Small intestine (tissue), 16 donors: ENCODE results near the gene TGM6. TPM values are rescaled to one million over a fixed set of nuclear protein-coding genes. Genes with fewer than 3 reads are reported as not detected.

Experiments used
- DNase-seq, 2 donors: peaks; one replicate each; pipeline versions ENCODE4 v3.0.0 to v3.0.0-alpha.2; 2013
- FAIRE-seq: peaks from 2 replicates; lab custom pipeline; 2012; peaks lifted over from hg19 to GRCh38; lab: Jason Lieb, UNC
- H3K27ac ChIP-seq, 3 donors: one replicate each; pipeline ENCODE4 v1.5.1; 2013; ENCODE audit warnings: low read length in 2 of 3, mild to moderate bottlenecking in 2 of 3, control low read depth in 1 of 3, inconsistent platforms in 1 of 3, low read depth in 1 of 3, moderate library complexity in 1 of 3
- H3K27me3 ChIP-seq, 3 donors: one replicate each; pipeline ENCODE4 v1.6.1; 2013; ENCODE audit warnings: low read length in 3 of 3, inconsistent platforms in 1 of 3; ENCODE audit not compliant: control insufficient read depth in 3 of 3, insufficient read depth in 3 of 3
- H3K36me3 ChIP-seq, 3 donors: one replicate each; pipeline ENCODE4 v1.6.1; 2013; ENCODE audit warnings: low read length in 3 of 3, inconsistent platforms in 1 of 3, low read depth in 1 of 3, mild to moderate bottlenecking in 1 of 3, moderate library complexity in 1 of 3; ENCODE audit not compliant: control insufficient read depth in 3 of 3, insufficient read depth in 2 of 3
- H3K4me1 ChIP-seq, 3 donors: one replicate each; pipeline ENCODE4 v1.6.1; 2013; ENCODE audit warnings: low read length in 2 of 3, inconsistent platforms in 1 of 3, low read depth in 1 of 3, mild to moderate bottlenecking in 1 of 3, moderate library complexity in 1 of 3; ENCODE audit not compliant: control insufficient read depth in 3 of 3, insufficient read depth in 2 of 3
- H3K4me3 ChIP-seq, 3 donors: one replicate each; pipeline ENCODE4 v1.5.1; 2013; ENCODE audit warnings: low read length in 3 of 3, control low read depth in 1 of 3, inconsistent platforms in 1 of 3, low read depth in 1 of 3, mild to moderate bottlenecking in 1 of 3, moderate library complexity in 1 of 3
- H3K9me3 ChIP-seq, 2 donors: one replicate each; pipeline ENCODE4 v1.6.1; 2013; ENCODE audit warnings: low read depth in 1 of 2, low read length in 1 of 2; ENCODE audit not compliant: control insufficient read depth in 2 of 2, insufficient read depth in 1 of 2
- WGBS, 3 donors: extraction: QIAGEN DNeasy Blood & Tissue Kit; methylation state at CpG; one replicate each; pipeline ENCODE4 v1.1.7; 2013; 5-methylcytosine and 5-hydroxymethylcytosine counted together
- long read RNA-seq, 10 donors: transcript quantifications; one replicate each; lab custom pipeline, GENCODE V29; 2026
- polyA plus RNA-seq, 4 donors: library from polyadenylated mRNA; stranded (reverse) in 3 of 4; unstranded in 1 of 4; fragments of 200-250 nt in 3 of 4; fragments of 120-200 nt in 1 of 4; gene quantifications; one replicate each; pipeline versions ENCODE4 v1.2.1 to v1.2.3, GENCODE V29; 2013
- donor health status: healthy with polysubstance abuse.
- donor health status: control.
- donor health status: control.
- donor health status: Bipolar disorder and iron deficiency.
- donor health status: healthy.

The TGM6 gene
- not detected for polyA plus RNA-seq
- long read RNA-seq, donor 1: 0 reads
- long read RNA-seq, donor 2: 0 reads
- long read RNA-seq, donor 3: 0 reads
- long read RNA-seq, donor 4: 0 reads
- long read RNA-seq, donor 5, partial matches to known transcripts: 229 of 264 reads
- long read RNA-seq, donor 5, other reads (novel, unspliced or antisense): 35 of 264 reads
- long read RNA-seq, donor 6: 0 reads
- long read RNA-seq, donor 7: 0 reads
- long read RNA-seq, donor 8: 0 reads
- long read RNA-seq, donor 9: 0 reads
- long read RNA-seq, donor 10: 0 reads

GRCh38 chr20:2380601-2381000 is at the start of gene TGM6:
Gene TGM6, plus strand, starts transcription at chr20:2380901. Its CDS starts 68 bp downstream, at chr20:2380969.
- H3K4me1 ChIP-seq: no peaks in the 10 kb centered on the region
- no peak for DNase-seq
- WGBS, 3 donors: 83 to 90% (median 90%) methylated on average over 10 of the region's 10 CpGs
- H3K9me3 ChIP-seq: no peaks in the 10 kb centered on the region
- H3K27ac ChIP-seq: no peak within 1 kb of the TSS
- H3K36me3 ChIP-seq: no peaks in the 10 kb centered on the region
- no peak within 1 kb of the TSS for H3K4me3 ChIP-seq
- no peaks in the 10 kb centered on the region for H3K27me3 ChIP-seq
- no peak for FAIRE-seq

GRCh38 chr20:2331106-2331505 is 49.6 kb upstream of the TGM6 start:
- H3K9me3 ChIP-seq: no peaks in the 10 kb centered on the region
- H3K27ac ChIP-seq: no peak overlapping the region
- H3K27me3 ChIP-seq: peaks cover 0 to 4% (median 0%) of the 10 kb centered on the region in 3 donors
- H3K36me3 ChIP-seq: no peaks in the 10 kb centered on the region
- WGBS, 3 donors: 84 to 89% (median 84%) methylated on average over 5 of the region's 5 CpGs
- FAIRE-seq: no peak
- DNase-seq: no peak
- H3K4me1 ChIP-seq: peaks cover 0 to 3% (median 0%) of the 10 kb centered on the region in 3 donors
- H3K4me3 ChIP-seq: no peak overlapping the region

DNA sequence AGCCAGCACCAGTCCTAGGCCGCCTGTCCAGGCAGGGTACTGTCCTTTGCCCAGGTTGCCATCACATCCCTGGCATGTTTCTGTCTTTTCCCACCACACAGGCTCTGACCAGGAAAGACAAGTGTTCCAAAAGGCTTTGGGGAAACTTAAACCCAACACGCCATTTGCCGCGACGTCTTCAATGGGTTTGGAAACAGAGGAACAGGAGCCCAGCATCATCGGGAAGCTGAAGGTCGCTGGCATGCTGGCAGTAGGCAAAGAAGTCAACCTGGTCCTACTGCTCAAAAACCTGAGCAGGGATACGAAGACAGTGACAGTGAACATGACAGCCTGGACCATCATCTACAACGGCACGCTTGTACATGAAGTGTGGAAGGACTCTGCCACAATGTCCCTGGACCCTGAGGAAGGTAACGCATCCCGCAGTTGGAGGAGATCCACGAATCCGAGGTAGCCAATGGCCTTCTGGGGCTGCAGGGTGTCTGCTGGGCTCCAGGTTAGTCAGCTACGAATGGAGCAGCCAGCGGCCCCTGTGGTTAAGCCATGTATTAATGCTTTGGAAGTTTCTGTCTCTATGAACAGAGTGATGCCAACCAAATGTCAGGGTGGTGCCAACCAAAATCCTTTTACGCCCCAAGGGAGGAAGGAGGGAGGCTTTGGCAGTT is 48.7 kb upstream of the TGM6 start:
- no peak overlapping the region for H3K27ac ChIP-seq
- DNase-seq (no peak), FAIRE-seq (no peak)
- no peaks in the 10 kb centered on the region for H3K9me3 ChIP-seq
- no peak overlapping the region for H3K4me3 ChIP-seq
- H3K27me3 ChIP-seq: peaks cover 0 to 4% (median 0%) of the 10 kb centered on the region in 3 donors
- peaks cover 0 to 3% (median 0%) of the 10 kb centered on the region in 3 donors for H3K4me1 ChIP-seq
- H3K36me3 ChIP-seq: no peaks in the 10 kb centered on the region
- 88 to 93% (median 91%) methylated on average over 17 of the region's 17 CpGs for WGBS, 3 donors

DNA sequence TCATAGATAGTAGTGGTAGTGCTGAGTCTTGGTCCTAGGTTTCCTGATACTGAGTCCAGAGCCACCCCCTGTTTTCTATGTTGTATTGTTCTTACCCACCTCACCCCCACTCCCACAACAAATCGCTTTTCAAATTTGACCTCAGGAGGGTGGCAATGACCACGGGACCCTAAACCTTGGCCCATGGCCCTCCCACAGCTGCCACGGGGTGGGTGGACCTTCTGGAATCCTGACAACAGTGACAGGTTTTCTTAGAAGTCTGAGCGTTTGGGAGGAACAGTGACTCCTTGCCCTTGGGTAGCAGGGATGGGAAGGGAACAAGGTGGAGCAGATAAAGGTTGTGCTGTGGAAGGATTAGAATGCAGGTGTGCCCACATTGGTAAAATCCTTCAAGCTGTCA is 48.0 kb upstream of the TGM6 start:
- DNase-seq: no peak
- 34 to 62% (median 58%) methylated on average over 4 of the region's 4 CpGs for WGBS, 3 donors
- no peak for FAIRE-seq
- peaks cover 0 to 3% (median 0%) of the 10 kb centered on the region in 3 donors for H3K4me1 ChIP-seq
- no peaks in the 10 kb centered on the region for H3K9me3 ChIP-seq
- no peak overlapping the region for H3K4me3 ChIP-seq
- peaks cover 0 to 4% (median 0%) of the 10 kb centered on the region in 3 donors for H3K27me3 ChIP-seq
- H3K27ac ChIP-seq: no peak overlapping the region
- H3K36me3 ChIP-seq: no peaks in the 10 kb centered on the region

DNA sequence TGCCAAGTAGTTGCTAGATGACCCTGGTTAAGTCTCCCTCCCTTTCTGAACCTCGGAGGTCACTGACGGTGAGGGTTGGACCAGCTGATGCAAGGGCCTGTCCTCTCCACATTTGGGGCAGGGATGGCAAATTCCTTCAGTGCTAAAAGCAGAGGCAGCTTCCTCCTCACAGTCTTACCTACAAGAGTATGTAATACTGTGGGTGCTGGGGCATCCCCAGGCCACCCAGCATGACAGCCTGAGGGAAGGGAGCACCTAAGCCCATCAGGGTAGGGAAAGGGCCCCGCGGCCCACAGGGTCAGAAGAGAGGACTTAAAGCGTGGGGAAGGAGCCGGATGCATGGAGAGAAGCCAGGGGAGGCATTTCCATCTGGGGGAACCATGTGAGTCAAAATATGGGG is 46.9 kb upstream of the TGM6 start:
- Histone ChIP-seq H3K9me3 (no peaks in the 10 kb centered on the region), H3K27ac (no peak overlapping the region), H3K36me3 (no peaks in the 10 kb centered on the region), H3K4me3 (no peak overlapping the region), H3K27me3 (peaks cover 0 to 4% (median 0%) of the 10 kb centered on the region in 3 donors), H3K4me1 (peaks cover 0 to 3% (median 0%) of the 10 kb centered on the region in 3 donors)
- WGBS, 3 donors: 76 to 82% (median 79%) methylated on average over 6 of the region's 6 CpGs
- FAIRE-seq (no peak), DNase-seq (no peak)

- no peak for DNase-seq
- no peak overlapping the region for H3K4me3 ChIP-seq
- WGBS, 3 donors: 82 to 83% (median 83%) methylated on average over 9 of the region's 9 CpGs
Measured at GRCh38 chr20:2335096-2335870, 45.4 kb upstream of the TGM6 start.

DNA sequence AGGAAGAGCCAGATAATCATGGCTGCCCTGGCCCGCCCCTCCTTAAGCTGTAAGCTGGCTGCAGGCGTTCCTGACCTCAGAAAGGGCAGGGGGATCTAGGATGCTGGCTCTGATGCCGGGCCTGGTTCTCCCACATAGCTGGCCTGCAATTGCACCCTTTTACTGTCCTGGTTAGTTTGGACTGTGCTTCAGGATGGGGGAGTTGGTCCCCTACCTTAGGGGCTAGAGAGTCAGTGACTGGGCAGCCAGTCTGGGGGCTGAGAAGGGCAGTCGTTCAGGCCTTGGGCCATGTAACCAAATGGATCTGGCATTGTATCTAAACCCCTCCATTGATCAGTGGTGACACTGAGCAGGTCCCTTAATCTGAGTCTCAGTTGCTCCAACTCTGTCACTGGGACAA is 44.2 kb upstream of the TGM6 start:
- Histone ChIP-seq H3K36me3 (no peaks in the 10 kb centered on the region), H3K4me1 (no peaks in the 10 kb centered on the region), H3K27me3 (peaks cover 0 to 4% (median 0%) of the 10 kb centered on the region in 3 donors), H3K4me3 (no peak overlapping the region), H3K9me3 (no peaks in the 10 kb centered on the region), H3K27ac (no peak overlapping the region)
- FAIRE-seq: no peak
- no peak for DNase-seq
- WGBS, 3 donors: 76 to 91% (median 83%) methylated on average over 4 of the region's 4 CpGs

More at GRCh38 chr20:2335096-2335870, 45.4 kb upstream of the TGM6 start:
- Histone ChIP-seq H3K4me1 (peaks cover 0 to 2% (median 0%) of the 10 kb centered on the region in 3 donors), H3K36me3 (no peaks in the 10 kb centered on the region), H3K27me3 (peaks cover 0 to 4% (median 0%) of the 10 kb centered on the region in 3 donors), H3K9me3 (no peaks in the 10 kb centered on the region), H3K27ac (no peak overlapping the region)
- FAIRE-seq: no peak

GRCh38 chr20:2337142-2337541 is 43.6 kb upstream of the TGM6 start:
- no peak overlapping the region for H3K27ac ChIP-seq
- no peak overlapping the region for H3K4me3 ChIP-seq
- FAIRE-seq: no peak
- no peaks in the 10 kb centered on the region for H3K36me3 ChIP-seq
- H3K4me1 ChIP-seq: no peaks in the 10 kb centered on the region
- H3K9me3 ChIP-seq: no peaks in the 10 kb centered on the region
- H3K27me3 ChIP-seq: no peaks in the 10 kb centered on the region
- 81 to 90% (median 84%) methylated on average over 5 of the region's 5 CpGs for WGBS, 3 donors
- no peak for DNase-seq
